GM23338 (cell line): ENCODE data around the gene AP4S1. TPM values are rescaled to one million over a fixed set of nuclear protein-coding genes. Genes with fewer than 3 reads are reported as not detected.
A peak's percentile ranks its signal among the peaks of the same experiment; 100 is the strongest.
"Not testable (repeated sequence)": the region's sequence is repeated elsewhere in the genome, so short reads cannot be mapped to it uniquely, and the experiment has no call there.

Experiments used
- ATAC-seq: fragments of 200-7000 bp; cut with Tn5 transposase; 3 replicates; pipeline ENCODE4 v1.9.1; 2020
- DNase-seq: peaks from one replicate; pipeline ENCODE4 v3.0.0-alpha.2; 2015; ENCODE audit warnings: low spot score
- H2AFZ ChIP-seq: fragments of 200-600 bp; sonication (generic); 2 replicates; pipeline ENCODE4 v1.8.0; 2016; ENCODE audit warnings: antibody characterized with exemption, mild to moderate bottlenecking, moderate library complexity
- H3F3A ChIP-seq: fragments of 200-600 bp; sonication (generic); replicated peaks from 2 replicates; pipeline ENCODE4 v1.8.0; 2017; ENCODE audit warnings: antibody characterized with exemption, mixed run types, low read depth
- H3K27ac ChIP-seq: fragments of 200-600 bp; sonication (generic); 2 replicates; pipeline ENCODE4 v1.6.1; 2016; ENCODE audit warnings: low read depth
- H3K27me3 ChIP-seq: fragments of 200-600 bp; sonication (generic); 2 replicates; pipeline ENCODE4 v1.8.0; 2016; ENCODE audit warnings: mild to moderate bottlenecking, mixed run types, moderate library complexity; ENCODE audit not compliant: insufficient read depth
- H3K36me3 ChIP-seq: fragments of 200-600 bp; sonication (generic); 2 replicates; pipeline ENCODE4 v1.8.0; 2016; ENCODE audit warnings: mild to moderate bottlenecking; ENCODE audit not compliant: insufficient read depth
- H3K4me1 ChIP-seq: fragments of 200-600 bp; sonication (generic); 2 replicates; pipeline ENCODE4 v1.8.0; 2016; ENCODE audit warnings: mild to moderate bottlenecking, moderate library complexity; ENCODE audit not compliant: insufficient read depth
- H3K4me2 ChIP-seq: fragments of 200-600 bp; sonication (generic); 2 replicates; pipeline ENCODE4 v1.7.1; 2017; ENCODE audit warnings: mixed run types
- H3K4me3 ChIP-seq: fragments of 200-600 bp; sonication (generic); 2 replicates; pipeline ENCODE4 v1.6.1; 2016; ENCODE audit warnings: mixed run types
- H3K79me2 ChIP-seq: fragments of 200-600 bp; sonication (generic); replicated peaks from 2 replicates; pipeline ENCODE4 v1.8.0; 2017; ENCODE audit warnings: mild to moderate bottlenecking; ENCODE audit not compliant: insufficient read depth
- H3K9me2 ChIP-seq: fragments of 200-600 bp; sonication (generic); 2 replicates; pipeline ENCODE4 v1.8.0; 2017; ENCODE audit not compliant: insufficient read depth
- H4K20me1 ChIP-seq: fragments of 200-600 bp; sonication (generic); replicated peaks from 2 replicates; pipeline ENCODE4 v1.8.0; 2017; ENCODE audit warnings: mild to moderate bottlenecking; ENCODE audit not compliant: insufficient read depth
- H3K27ac Mint-ChIP-seq: 2 replicates; pipeline ENCODE4 v1.8.0; 2020; ENCODE audit warnings: inconsistent platforms, mild to moderate bottlenecking, moderate library complexity, mixed read lengths
- H3K27me3 Mint-ChIP-seq: 3 replicates; pipeline ENCODE4 v1.8.0; 2022; ENCODE audit warnings: low read depth, mild to moderate bottlenecking, moderate library complexity, mixed read lengths, inconsistent platforms; ENCODE audit not compliant: insufficient read depth, poor library complexity
- H3K36me3 Mint-ChIP-seq: 3 replicates; pipeline ENCODE4 v1.8.0; 2021; ENCODE audit warnings: low read depth, mild to moderate bottlenecking, inconsistent platforms, moderate library complexity, mixed read lengths
- H3K4me1 Mint-ChIP-seq: 3 replicates; pipeline ENCODE4 v1.8.0; 2020; ENCODE audit warnings: mild to moderate bottlenecking, inconsistent platforms, mixed read lengths
- H3K4me3 Mint-ChIP-seq: 3 replicates; pipeline ENCODE4 v1.8.0; 2021; ENCODE audit warnings: moderate library complexity, mild to moderate bottlenecking, inconsistent platforms, mixed read lengths
- H3K9me3 Mint-ChIP-seq: 3 replicates; pipeline ENCODE4 v1.8.0; 2020; ENCODE audit warnings: moderate library complexity, mild to moderate bottlenecking, inconsistent platforms, mixed read lengths
- EZH2phosphoT487 ChIP-seq: fragments of 200-600 bp; sonication (generic); IDR thresholded peaks from one replicate; pipeline ENCODE4 v1.8.1; 2018; ENCODE audit warnings: antibody characterized with exemption; ENCODE audit not compliant: unreplicated experiment
- NANOG ChIP-seq: IDR thresholded peaks from 2 replicates; pipeline ENCODE4 v1.6.1; 2016; ENCODE audit warnings: antibody characterized with exemption, borderline replicate concordance
- POLR2AphosphoS5 ChIP-seq: IDR thresholded peaks from 2 replicates; pipeline ENCODE4 v1.6.1; 2016; ENCODE audit warnings: antibody characterized with exemption, low read depth
- STAT1 ChIP-seq: IDR thresholded peaks from one replicate; pipeline ENCODE4 v1.6.1; 2016; ENCODE audit warnings: antibody characterized with exemption; ENCODE audit not compliant: unreplicated experiment
- polyA plus RNA-seq: library from polyadenylated mRNA; unstranded; fragments of >200 nt; fragmentation: Nextera tagmentation; extraction: Ambion mirVana; gene quantifications from 2 replicates; pipeline ENCODE4 v1.2.1, GENCODE V29; 2016
- total RNA-seq: library from RNA; depleted of rRNA; stranded (reverse); fragments of >200 nt; shearing (Covaris generic); gene quantifications from 2 replicates; pipeline ENCODE4 v1.2.3, GENCODE V29; 2014
- TF ChIP-seq, protein P1 (sequence below), 2 experiments: fragments of 200-600 bp in 1 of 2; sonication (generic) in 1 of 2; conservative IDR thresholded peaks; 2 replicates each; pipeline versions ENCODE4 v1.5.1 to v1.6.1; 2016 to 2017; ENCODE audit warnings: antibody characterized with exemption in 2 of 2, low read depth in 2 of 2, mild to moderate bottlenecking in 2 of 2, moderate library complexity in 1 of 2

The AP4S1 gene
- total and polyA plus RNA-seq, 2 experiments from 2014 or later: 13.4 to 15.7 TPM

DNA sequence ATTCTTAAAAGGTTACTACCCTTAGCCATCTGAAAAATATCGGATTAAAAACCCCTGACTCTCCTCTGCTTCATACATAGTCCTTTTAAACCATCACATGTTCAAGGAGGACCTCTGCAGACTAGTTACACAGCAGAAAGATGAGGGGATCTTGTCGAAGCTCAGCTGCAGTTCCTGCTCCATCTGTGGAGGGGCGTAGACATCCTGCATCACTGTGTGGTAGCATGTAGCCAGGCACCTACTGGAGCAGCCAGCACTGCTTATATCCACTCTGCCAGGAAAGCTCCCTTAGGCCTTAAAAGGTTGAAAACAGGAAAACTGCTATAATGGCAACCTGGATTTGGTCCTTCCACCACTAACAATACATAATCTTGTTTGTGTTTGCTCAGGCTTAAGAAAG lies 58.3 kb downstream of the AP4S1 start:
- DNase-seq (no peak), ATAC-seq (peak; percentile 30; the same call in 1 of the 3 replicates)
- TF ChIP-seq NANOG: no peak
- TF ChIP-seq, protein P1, sequence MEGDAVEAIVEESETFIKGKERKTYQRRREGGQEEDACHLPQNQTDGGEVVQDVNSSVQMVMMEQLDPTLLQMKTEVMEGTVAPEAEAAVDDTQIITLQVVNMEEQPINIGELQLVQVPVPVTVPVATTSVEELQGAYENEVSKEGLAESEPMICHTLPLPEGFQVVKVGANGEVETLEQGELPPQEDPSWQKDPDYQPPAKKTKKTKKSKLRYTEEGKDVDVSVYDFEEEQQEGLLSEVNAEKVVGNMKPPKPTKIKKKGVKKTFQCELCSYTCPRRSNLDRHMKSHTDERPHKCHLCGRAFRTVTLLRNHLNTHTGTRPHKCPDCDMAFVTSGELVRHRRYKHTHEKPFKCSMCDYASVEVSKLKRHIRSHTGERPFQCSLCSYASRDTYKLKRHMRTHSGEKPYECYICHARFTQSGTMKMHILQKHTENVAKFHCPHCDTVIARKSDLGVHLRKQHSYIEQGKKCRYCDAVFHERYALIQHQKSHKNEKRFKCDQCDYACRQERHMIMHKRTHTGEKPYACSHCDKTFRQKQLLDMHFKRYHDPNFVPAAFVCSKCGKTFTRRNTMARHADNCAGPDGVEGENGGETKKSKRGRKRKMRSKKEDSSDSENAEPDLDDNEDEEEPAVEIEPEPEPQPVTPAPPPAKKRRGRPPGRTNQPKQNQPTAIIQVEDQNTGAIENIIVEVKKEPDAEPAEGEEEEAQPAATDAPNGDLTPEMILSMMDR (conservative IDR thresholded peaks at IDR 0.05; ENCODE audit: low read depth in 2 of 2): peak in 1 of 2 experiments; percentile 19; a peak in 1 of 4 replicates
- no peak for TF ChIP-seq STAT1
- Mint-ChIP-seq H3K4me3 (no peak overlapping the region), H3K9me3 (no peaks in the 10 kb centered on the region), H3K27ac (no peak overlapping the region), H3K4me1 (no peaks in the 10 kb centered on the region), H3K27me3 (peaks cover 2% of the 10 kb centered on the region), H3K36me3 (no peaks in the 10 kb centered on the region)
- Histone ChIP-seq H3K4me1 (no peaks in the 10 kb centered on the region), H4K20me1 (no peaks in the 10 kb centered on the region), H3K79me2 (no peaks in the 10 kb centered on the region), H3F3A (no peaks in the 10 kb centered on the region), H3K9me2 (no peaks in the 10 kb centered on the region), H3K27me3 (no peaks in the 10 kb centered on the region), H3K36me3 (no peaks in the 10 kb centered on the region), H3K4me2 (no peak overlapping the region), H2AFZ (no peak overlapping the region), H3K27ac (0 out of 2 replicates have a peak overlapping the region, but pooled peaks have one; percentile 59), H3K4me3 (no peak overlapping the region)

DNA sequence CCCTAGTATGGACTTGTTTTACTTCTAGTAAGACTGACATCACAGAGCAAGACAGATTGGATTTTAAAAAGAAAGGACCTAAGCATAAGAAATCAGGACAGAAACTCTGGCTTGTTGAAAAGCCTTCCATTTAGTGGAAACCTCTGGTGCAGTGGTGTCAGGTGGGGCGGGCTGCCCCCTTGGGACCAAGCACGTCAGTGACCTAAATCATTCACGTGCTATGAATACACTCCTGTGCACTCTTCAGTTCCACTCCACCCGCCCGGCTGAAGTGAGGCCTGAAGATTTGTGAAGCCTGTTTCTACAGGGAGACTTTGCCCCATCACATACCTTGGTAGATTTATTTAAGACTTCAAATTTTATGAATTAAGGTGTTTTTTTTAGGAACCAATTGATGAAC lies 58.9 kb downstream of the AP4S1 start:
- no peaks in the 10 kb centered on the region for H3K9me2 ChIP-seq
- DNase-seq: peak; percentile 24
- H3K4me1 Mint-ChIP-seq: no peaks in the 10 kb centered on the region
- no peaks in the 10 kb centered on the region for H3K9me3 Mint-ChIP-seq
- H4K20me1 ChIP-seq: no peaks in the 10 kb centered on the region
- ATAC-seq: peak; percentile 62
- H2AFZ ChIP-seq: no peak overlapping the region
- H3K36me3 Mint-ChIP-seq: no peaks in the 10 kb centered on the region
- no peak overlapping the region for H3K4me2 ChIP-seq
- no peak overlapping the region for H3K27ac Mint-ChIP-seq
- no peaks in the 10 kb centered on the region for H3F3A ChIP-seq
- no peak overlapping the region for H3K4me3 Mint-ChIP-seq
- no peaks in the 10 kb centered on the region for H3K79me2 ChIP-seq
- H3K27me3 ChIP-seq: no peaks in the 10 kb centered on the region
- 0 out of 2 replicates have a peak overlapping the region, but pooled peaks have one; percentile 59 for H3K27ac ChIP-seq
- H3K27me3 Mint-ChIP-seq: peaks cover 2% of the 10 kb centered on the region
- H3K4me3 ChIP-seq: no peak overlapping the region
- TF ChIP-seq POLR2AphosphoS5: no peak
- TF ChIP-seq, protein P1 (conservative IDR thresholded peaks at IDR 0.05; ENCODE audit: low read depth in 2 of 2): peak; percentile 27 to 53; a peak in 3 of 4 replicates
- H3K36me3 ChIP-seq: no peaks in the 10 kb centered on the region
- no peaks in the 10 kb centered on the region for H3K4me1 ChIP-seq

DNA sequence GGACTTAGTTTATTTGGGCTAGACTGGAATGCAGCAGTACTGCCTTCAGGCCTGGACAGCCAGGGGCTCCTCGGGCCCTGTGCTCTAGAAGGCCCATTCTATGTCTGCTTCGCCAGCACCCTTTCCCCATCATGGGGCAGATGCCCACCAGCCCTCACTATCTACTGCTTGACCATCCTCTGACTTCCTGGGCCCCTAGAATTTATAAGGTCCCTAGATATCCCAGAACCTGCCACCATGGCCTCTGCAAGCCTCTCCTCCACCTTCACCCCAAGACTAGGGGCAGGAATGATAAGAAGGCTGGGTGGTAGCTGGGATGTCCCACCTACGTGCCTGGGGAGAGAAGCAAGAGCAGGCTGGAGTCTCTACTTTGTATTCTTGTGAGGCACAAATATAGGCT lies 59.6 kb downstream of the AP4S1 start:
- no peaks in the 10 kb centered on the region for H3K9me2 ChIP-seq
- no peaks in the 10 kb centered on the region for H3K4me1 ChIP-seq
- H3K27ac ChIP-seq: no peak overlapping the region
- TF ChIP-seq EZH2phosphoT487: no peak
- TF ChIP-seq, protein P1 (conservative IDR thresholded peaks at IDR 0.05; ENCODE audit: low read depth in 2 of 2): no peak
- DNase-seq: no peak
- no peaks in the 10 kb centered on the region for H3K79me2 ChIP-seq
- H3K4me3 ChIP-seq: no peak overlapping the region
- ATAC-seq: no peak
- no peak overlapping the region for H3K4me2 ChIP-seq
- no peaks in the 10 kb centered on the region for H3K36me3 ChIP-seq
- no peaks in the 10 kb centered on the region for H3K4me1 Mint-ChIP-seq
- no peaks in the 10 kb centered on the region for H3K9me3 Mint-ChIP-seq
- no peaks in the 10 kb centered on the region for H3K36me3 Mint-ChIP-seq
- H3F3A ChIP-seq: no peaks in the 10 kb centered on the region
- H2AFZ ChIP-seq: no peak overlapping the region
- H3K27me3 ChIP-seq: no peaks in the 10 kb centered on the region
- H3K27ac Mint-ChIP-seq: no peak overlapping the region
- no peaks in the 10 kb centered on the region for H4K20me1 ChIP-seq
- no peak overlapping the region for H3K4me3 Mint-ChIP-seq
- peaks cover 2% of the 10 kb centered on the region for H3K27me3 Mint-ChIP-seq

DNA sequence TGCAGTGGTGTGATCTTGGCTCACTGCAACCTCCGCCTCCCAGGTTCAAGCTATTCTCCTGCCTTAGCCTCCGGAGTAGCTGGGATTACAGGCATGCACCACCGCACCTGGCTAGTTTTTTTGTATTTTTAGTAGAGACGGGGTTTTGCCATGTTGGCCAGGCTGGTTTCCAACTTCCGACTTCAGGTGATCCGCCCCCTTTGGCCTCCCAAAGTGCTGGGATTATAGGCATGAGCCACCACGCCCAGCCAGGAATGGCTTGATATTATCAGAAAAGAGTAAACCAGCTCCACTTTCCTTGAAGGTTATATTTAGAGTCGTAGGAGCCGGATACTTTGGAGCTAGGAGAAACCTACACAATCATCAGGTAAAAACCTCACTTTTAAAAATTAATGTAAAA lies 61.0 kb downstream of the AP4S1 start:
- H3K27ac ChIP-seq, H2AFZ ChIP-seq, H3K4me3 ChIP-seq, H3K27me3 Mint-ChIP-seq, DNase-seq, H3K9me3 Mint-ChIP-seq, H3K4me1 ChIP-seq, H3K9me2 ChIP-seq, H3K4me2 ChIP-seq, H3K4me3 Mint-ChIP-seq, H3F3A ChIP-seq, H3K4me1 Mint-ChIP-seq, H3K36me3 ChIP-seq, H3K27ac Mint-ChIP-seq, H3K27me3 ChIP-seq, H4K20me1 ChIP-seq, H3K36me3 Mint-ChIP-seq, ATAC-seq, H3K79me2 ChIP-seq: not testable (repeated sequence)
